ENCODE measurements around the gene SOBP. TPM values are rescaled to one million over a fixed set of nuclear protein-coding genes. Genes with fewer than 3 reads are reported as not detected.

Gene SOBP
- total RNA-seq, 2 experiments from 2014 or later, result 0.70 to 2.0 TPM

DNA sequence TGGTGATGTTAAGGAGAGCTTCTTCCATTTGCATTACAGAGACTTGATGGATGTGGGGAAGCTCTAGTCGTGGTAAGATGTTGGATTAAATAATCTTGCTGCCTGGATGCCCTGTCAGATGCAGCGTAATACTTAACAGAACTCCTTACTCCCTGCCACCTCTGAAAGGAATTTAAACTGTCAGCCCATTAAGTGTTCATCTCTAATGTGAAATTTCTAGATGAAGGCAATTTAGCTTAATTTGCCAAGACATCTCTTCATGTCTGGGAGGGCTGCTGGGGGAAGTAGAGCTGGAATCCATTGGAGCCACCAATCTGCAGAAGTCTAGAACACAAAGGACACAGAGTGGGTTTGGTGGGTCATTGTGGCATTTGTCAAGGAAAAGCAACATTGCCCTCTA is 64.4 kb downstream of the SOBP start:
- H3K36me3 Mint-ChIP-seq, result no peaks in the 10 kb centered on the region
- CTCF ChIA-PET, result no interaction called here
- DNase-seq (no peak), ATAC-seq (no peak)
- no peak overlapping the region for H3K4me3 Mint-ChIP-seq
- H3K4me1 Mint-ChIP-seq, result no peaks in the 10 kb centered on the region
- no peak overlapping the region for H3K27ac Mint-ChIP-seq
- H3K27me3 Mint-ChIP-seq, result peaks cover 3% of the 10 kb centered on the region
- H3K9me3 Mint-ChIP-seq (ENCODE audit: low read depth), result no peaks in the 10 kb centered on the region

- Mint-ChIP-seq H3K27me3 (peaks cover 8% of the 10 kb centered on the region), H3K27ac (no peak overlapping the region), H3K36me3 (no peaks in the 10 kb centered on the region), H3K4me3 (no peak overlapping the region), H3K4me1 (no peaks in the 10 kb centered on the region), H3K9me3 (ENCODE audit: low read depth) (no peaks in the 10 kb centered on the region)
- DNase-seq, result no peak
- CTCF ChIA-PET, result no interaction called here
- no peak for ATAC-seq
These were observed 65.0 kb downstream of the SOBP start for GRCh38 chr6:107554918-107555317.

DNA sequence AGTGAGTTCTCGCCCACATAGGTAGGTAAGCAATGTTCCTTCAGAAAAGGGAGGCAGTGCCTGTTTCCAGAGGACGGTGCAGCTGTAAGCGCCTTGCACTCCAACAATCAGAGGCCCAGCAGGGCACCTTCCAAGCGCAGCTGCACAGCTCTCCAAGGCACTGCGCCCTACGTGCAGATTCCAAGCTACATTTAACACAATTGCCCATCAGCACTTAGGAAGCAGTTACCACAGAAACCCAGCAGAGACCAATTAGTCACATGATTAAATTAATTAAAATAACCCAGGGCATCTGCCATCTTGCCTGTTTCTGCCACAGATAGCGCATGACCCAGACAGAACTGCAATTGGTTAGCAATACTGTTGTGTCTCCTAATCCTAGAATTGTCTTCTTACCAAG is 65.5 kb downstream of the SOBP start:
- CTCF ChIA-PET, result no interaction called here

GRCh38 chr6:107556082-107556481 is 66.2 kb downstream of the SOBP start:
- no peak for DNase-seq
- no peak overlapping the region for H3K27ac Mint-ChIP-seq
- H3K4me1 Mint-ChIP-seq, result no peaks in the 10 kb centered on the region
- CTCF ChIA-PET, result no interaction called here
- ATAC-seq, result no peak
- H3K4me3 Mint-ChIP-seq, result no peak overlapping the region
- H3K27me3 Mint-ChIP-seq, result peaks cover 8% of the 10 kb centered on the region
- H3K36me3 Mint-ChIP-seq, result no peaks in the 10 kb centered on the region
- H3K9me3 Mint-ChIP-seq (ENCODE audit: low read depth), result no peaks in the 10 kb centered on the region

More for the DNA sequence above, 65.5 kb downstream of the SOBP start:
- DNase-seq (no peak), ATAC-seq (no peak)
- no peaks in the 10 kb centered on the region for H3K9me3 Mint-ChIP-seq (ENCODE audit: low read depth)
- H3K27me3 Mint-ChIP-seq, result peaks cover 8% of the 10 kb centered on the region
- no peak overlapping the region for H3K27ac Mint-ChIP-seq
- no peak overlapping the region for H3K4me3 Mint-ChIP-seq
- H3K4me1 Mint-ChIP-seq, result no peaks in the 10 kb centered on the region
- H3K36me3 Mint-ChIP-seq, result no peaks in the 10 kb centered on the region

DNA sequence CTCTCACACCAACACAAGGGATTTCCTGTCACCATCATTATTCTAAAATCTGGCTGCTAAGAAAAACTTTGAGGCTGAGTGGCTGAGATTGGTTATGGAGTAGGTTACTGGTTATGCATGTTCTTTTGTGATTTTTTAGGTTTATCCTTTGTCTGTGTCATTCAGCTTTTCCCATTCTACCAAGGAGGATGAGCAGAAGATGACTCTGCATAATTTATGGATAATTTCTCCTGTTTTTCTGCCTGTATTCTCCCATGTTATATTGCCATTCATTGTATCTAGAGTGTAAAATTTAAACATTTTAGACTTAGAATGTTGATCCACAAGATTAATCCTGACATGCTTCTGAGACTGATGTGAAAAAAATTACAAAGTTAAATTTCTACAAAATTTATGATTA is 67.8 kb downstream of the SOBP start:
- Mint-ChIP-seq H3K4me3 (no peak overlapping the region), H3K9me3 (ENCODE audit: low read depth) (no peaks in the 10 kb centered on the region), H3K4me1 (no peaks in the 10 kb centered on the region), H3K36me3 (no peaks in the 10 kb centered on the region), H3K27me3 (peaks cover 13% of the 10 kb centered on the region), H3K27ac (no peak overlapping the region)
- ATAC-seq (no peak), DNase-seq (no peak)
- CTCF ChIA-PET, result no interaction called here

- no peak for DNase-seq
- no peaks in the 10 kb centered on the region for H3K4me1 Mint-ChIP-seq
- H3K4me3 Mint-ChIP-seq, result no peak overlapping the region
- no peaks in the 10 kb centered on the region for H3K36me3 Mint-ChIP-seq
- CTCF ChIA-PET, result no interaction called here
- no peaks in the 10 kb centered on the region for H3K9me3 Mint-ChIP-seq (ENCODE audit: low read depth)
- ATAC-seq, result no peak
- H3K27me3 Mint-ChIP-seq, result peaks cover 25% of the 10 kb centered on the region
- no peak overlapping the region for H3K27ac Mint-ChIP-seq
These were observed 70.7 kb downstream of the SOBP start for GRCh38 chr6:107560657-107561056.

- no peak overlapping the region for H3K27ac Mint-ChIP-seq
- H3K4me1 Mint-ChIP-seq, result no peaks in the 10 kb centered on the region
- H3K36me3 Mint-ChIP-seq, result no peaks in the 10 kb centered on the region
- DNase-seq, result no peak
- peaks cover 26% of the 10 kb centered on the region for H3K27me3 Mint-ChIP-seq
- no peak for ATAC-seq
- CTCF ChIA-PET, result no interaction called here
- no peak overlapping the region for H3K4me3 Mint-ChIP-seq
- H3K9me3 Mint-ChIP-seq (ENCODE audit: low read depth), result no peaks in the 10 kb centered on the region
These were observed 71.4 kb downstream of the SOBP start for GRCh38 chr6:107561306-107561705.

DNA sequence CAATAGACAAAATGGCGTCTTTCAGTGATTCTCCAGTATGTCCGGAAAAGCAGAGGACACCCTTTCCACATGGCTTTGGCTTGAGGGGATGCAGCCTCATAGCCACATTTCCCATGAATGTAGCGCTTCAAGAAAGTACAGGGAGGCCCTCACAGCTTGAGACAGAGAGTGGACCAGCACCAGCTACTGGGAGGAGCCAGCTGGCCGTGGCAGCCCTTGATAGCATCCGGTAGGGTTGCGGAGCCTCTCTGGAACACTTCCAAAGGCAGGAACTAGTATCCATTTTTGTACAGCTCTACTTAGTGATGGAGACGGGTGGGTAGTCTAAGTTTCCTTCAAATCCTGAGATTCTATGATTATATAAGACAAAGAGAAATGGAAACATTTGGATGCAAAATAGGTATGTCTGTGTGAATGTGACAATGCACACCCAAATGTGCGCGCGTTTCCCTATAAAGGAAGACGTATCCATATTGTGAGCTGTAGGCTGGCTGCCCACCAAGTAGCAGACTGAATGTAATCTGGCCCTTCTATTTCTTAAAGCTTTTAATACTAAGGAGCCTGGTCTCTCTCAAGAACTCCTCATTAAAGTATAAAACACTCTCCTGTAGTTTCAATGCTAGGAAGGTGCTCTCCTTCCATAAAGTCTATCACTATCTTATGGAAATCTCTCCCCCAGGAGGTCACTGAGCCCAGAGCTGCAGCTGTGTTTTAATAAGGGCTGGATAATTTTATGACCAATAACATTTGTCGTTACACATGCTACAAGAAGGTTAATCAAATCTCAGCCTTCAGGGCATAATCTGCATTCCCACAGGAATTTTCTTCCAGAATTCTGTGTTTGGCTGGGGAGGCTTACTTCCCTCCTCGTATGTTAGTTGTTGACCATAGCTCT is 74.0 kb downstream of the SOBP start:
- peaks cover 45% of the 10 kb centered on the region for H3K27me3 Mint-ChIP-seq
- ATAC-seq, result no peak
- no peaks in the 10 kb centered on the region for H3K4me1 Mint-ChIP-seq

DNA sequence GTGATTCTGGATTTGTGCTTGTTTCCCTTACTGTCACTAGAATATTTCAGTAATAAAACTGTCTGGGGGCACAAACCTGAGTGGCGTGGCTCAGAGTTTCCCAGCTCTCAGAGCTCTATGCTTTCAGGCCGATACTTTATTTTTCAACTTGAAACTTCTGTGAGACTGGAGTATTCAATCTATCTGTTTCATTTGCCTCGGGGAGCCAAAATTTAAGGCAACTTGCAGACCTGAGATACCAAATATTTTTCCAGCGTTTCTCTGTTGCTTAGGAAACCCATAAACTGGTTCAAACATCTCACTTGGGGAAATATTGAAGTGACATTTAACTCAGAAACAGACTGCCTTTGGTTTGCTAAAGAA is 74.7 kb downstream of the SOBP start:
- Mint-ChIP-seq H3K27me3 (peaks cover 43% of the 10 kb centered on the region), H3K4me1 (no peaks in the 10 kb centered on the region), H3K9me3 (ENCODE audit: low read depth) (no peaks in the 10 kb centered on the region), H3K27ac (no peak overlapping the region), H3K4me3 (no peak overlapping the region), H3K36me3 (no peaks in the 10 kb centered on the region)
- DNase-seq, result no peak
- no peak for ATAC-seq
- CTCF ChIA-PET, result interaction anchor here (0.8 to 1.6 kb wide), 2 partner anchors 9 to 19 kb away, joined by 3 read pairs; no protein-coding TSS in a partner anchor

More for the DNA sequence above, 74.0 kb downstream of the SOBP start:
- H3K4me3 Mint-ChIP-seq, result no peak overlapping the region
- CTCF ChIA-PET, result interaction anchor here (0.8 to 1.6 kb wide), 2 partner anchors 10 to 18 kb away, joined by 3 read pairs; no protein-coding TSS in a partner anchor
- H3K36me3 Mint-ChIP-seq, result no peaks in the 10 kb centered on the region
- H3K27ac Mint-ChIP-seq, result no peak overlapping the region
- no peaks in the 10 kb centered on the region for H3K9me3 Mint-ChIP-seq (ENCODE audit: low read depth)
- no peak for DNase-seq

DNA sequence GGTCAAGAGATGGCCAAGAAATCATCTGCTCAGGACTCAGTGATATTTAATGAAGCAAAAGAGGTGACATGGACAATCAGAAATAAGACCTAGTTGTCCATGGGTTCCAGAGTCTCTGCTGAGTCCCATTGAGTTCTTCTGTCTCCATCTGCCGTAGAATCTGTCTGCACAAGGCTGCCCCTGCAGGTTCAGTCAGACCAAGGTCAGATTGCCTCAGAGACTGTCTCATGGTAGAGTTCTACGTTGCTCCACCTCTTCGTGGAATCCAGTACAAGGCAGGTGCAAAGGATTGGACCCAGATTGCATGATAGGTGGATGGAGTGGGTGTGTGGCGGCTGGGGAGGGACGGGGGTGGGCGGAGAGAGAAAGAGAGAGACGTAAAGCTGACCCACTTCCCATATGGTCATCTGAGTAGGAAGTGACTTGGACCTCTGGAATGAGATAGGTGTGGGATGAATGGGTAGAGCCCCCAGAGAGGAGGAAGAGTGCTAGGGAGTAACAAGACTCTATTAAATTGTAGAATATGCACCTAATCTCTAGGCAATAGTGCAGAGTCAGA is 75.3 kb downstream of the SOBP start:
- Mint-ChIP-seq H3K36me3 (no peaks in the 10 kb centered on the region), H3K27ac (no peak overlapping the region), H3K27me3 (peaks cover 39% of the 10 kb centered on the region), H3K4me1 (peaks cover 3% of the 10 kb centered on the region), H3K9me3 (ENCODE audit: low read depth) (no peaks in the 10 kb centered on the region), H3K4me3 (no peak overlapping the region)
- CTCF ChIA-PET, result interaction anchor here (1.6 kb wide), 1 partner anchor 20 kb away, joined by 3 read pairs; no protein-coding TSS in a partner anchor
- DNase-seq, result no peak
- no peak for ATAC-seq

- Mint-ChIP-seq H3K4me1 (peaks cover 6% of the 10 kb centered on the region), H3K27ac (no peak overlapping the region), H3K36me3 (no peaks in the 10 kb centered on the region), H3K9me3 (ENCODE audit: low read depth) (no peaks in the 10 kb centered on the region), H3K27me3 (peaks cover 40% of the 10 kb centered on the region), H3K4me3 (no peak overlapping the region)
- ATAC-seq (no peak), DNase-seq (no peak)
- CTCF ChIA-PET, result no interaction called here
These were observed 77.7 kb downstream of the SOBP start for GRCh38 chr6:107567643-107568042.

- Mint-ChIP-seq H3K9me3 (ENCODE audit: low read depth) (no peaks in the 10 kb centered on the region), H3K4me1 (peaks cover 6% of the 10 kb centered on the region), H3K4me3 (no peak overlapping the region), H3K27me3 (peaks cover 38% of the 10 kb centered on the region), H3K36me3 (no peaks in the 10 kb centered on the region), H3K27ac (no peak overlapping the region)
- ATAC-seq, result no peak
- CTCF ChIA-PET, result no interaction called here
- DNase-seq, result no peak
These were observed 79.6 kb downstream of the SOBP start for GRCh38 chr6:107569473-107569872.

GRCh38 chr6:107571354-107571753 is 81.4 kb downstream of the SOBP start:
- Mint-ChIP-seq H3K27me3 (peaks cover 29% of the 10 kb centered on the region), H3K4me1 (peaks cover 6% of the 10 kb centered on the region), H3K27ac (no peak overlapping the region), H3K9me3 (ENCODE audit: low read depth) (no peaks in the 10 kb centered on the region), H3K36me3 (no peaks in the 10 kb centered on the region), H3K4me3 (no peak overlapping the region)
- ATAC-seq (no peak), DNase-seq (no peak)
- CTCF ChIA-PET, result no interaction called here

GRCh38 chr6:107572886-107573285 is 83.0 kb downstream of the SOBP start:
- Mint-ChIP-seq H3K27me3 (peaks cover 20% of the 10 kb centered on the region), H3K4me3 (no peak overlapping the region), H3K9me3 (ENCODE audit: low read depth) (no peaks in the 10 kb centered on the region), H3K27ac (no peak overlapping the region), H3K36me3 (no peaks in the 10 kb centered on the region), H3K4me1 (peaks cover 6% of the 10 kb centered on the region)
- ATAC-seq (no peak), DNase-seq (no peak)
- CTCF ChIA-PET, result no interaction called here
